ENCODE results near the gene ICOS.
"Not testable (repeated sequence)": the region's sequence is repeated elsewhere in the genome, so short reads cannot be mapped to it uniquely, and the experiment has no call there.

The ICOS gene

DNA sequence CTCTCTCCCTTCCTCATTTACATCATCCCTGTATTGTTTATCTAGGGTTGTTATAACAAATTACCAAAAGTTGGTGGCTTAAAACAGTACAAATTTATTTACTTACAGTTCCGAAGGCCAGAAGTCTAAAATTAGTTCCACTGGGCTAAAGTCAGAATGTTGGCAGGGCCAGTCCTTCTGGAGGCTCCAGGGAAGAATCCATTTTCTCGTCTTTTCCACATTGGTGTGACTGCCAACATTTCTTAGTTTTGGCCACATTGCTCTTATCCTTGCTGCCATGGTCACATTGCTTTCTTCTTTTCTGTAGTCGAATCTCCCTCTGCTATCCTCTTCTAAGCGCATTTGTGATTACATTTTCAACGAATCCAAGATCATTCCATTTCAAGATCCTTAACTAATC, 34.7 kb downstream of the ICOS start:
- no peak overlapping the region for H3K4me3 ChIP-seq (replicated peaks; ENCODE audit: low read depth, low read length)
- TF ChIP-seq, protein P1, sequence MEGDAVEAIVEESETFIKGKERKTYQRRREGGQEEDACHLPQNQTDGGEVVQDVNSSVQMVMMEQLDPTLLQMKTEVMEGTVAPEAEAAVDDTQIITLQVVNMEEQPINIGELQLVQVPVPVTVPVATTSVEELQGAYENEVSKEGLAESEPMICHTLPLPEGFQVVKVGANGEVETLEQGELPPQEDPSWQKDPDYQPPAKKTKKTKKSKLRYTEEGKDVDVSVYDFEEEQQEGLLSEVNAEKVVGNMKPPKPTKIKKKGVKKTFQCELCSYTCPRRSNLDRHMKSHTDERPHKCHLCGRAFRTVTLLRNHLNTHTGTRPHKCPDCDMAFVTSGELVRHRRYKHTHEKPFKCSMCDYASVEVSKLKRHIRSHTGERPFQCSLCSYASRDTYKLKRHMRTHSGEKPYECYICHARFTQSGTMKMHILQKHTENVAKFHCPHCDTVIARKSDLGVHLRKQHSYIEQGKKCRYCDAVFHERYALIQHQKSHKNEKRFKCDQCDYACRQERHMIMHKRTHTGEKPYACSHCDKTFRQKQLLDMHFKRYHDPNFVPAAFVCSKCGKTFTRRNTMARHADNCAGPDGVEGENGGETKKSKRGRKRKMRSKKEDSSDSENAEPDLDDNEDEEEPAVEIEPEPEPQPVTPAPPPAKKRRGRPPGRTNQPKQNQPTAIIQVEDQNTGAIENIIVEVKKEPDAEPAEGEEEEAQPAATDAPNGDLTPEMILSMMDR (IDR thresholded peaks at IDR 0.05; ENCODE audit: low read length, missing control alignments) = no peak
- no peak for DNase-seq (ENCODE audit: low read depth)

DNA sequence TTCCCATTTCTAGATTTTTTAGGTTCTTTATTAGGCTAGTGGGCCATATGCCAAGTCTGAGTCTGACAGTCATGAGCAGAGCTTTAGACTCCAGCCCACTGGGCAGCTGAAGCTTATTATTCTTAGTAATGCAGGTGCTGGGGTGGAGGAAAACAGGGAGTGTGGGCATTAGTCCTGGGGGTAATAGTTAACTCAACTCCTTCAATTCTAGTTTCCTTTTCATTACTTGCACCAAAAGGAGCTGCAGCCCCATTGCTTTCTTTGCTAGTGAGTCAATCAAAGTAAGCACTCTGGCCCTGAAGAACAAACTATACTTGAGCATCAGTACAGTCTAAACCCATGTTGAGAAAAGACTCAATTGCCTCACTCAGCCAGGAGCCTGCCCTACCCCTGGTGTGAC, 35.5 kb downstream of the ICOS start:
- TF ChIP-seq, protein P1 (IDR thresholded peaks at IDR 0.05; ENCODE audit: low read length, missing control alignments) = no peak
- DNase-seq (ENCODE audit: low read depth) = no peak
- no peak overlapping the region for H3K4me3 ChIP-seq (replicated peaks; ENCODE audit: low read depth, low read length)

DNA sequence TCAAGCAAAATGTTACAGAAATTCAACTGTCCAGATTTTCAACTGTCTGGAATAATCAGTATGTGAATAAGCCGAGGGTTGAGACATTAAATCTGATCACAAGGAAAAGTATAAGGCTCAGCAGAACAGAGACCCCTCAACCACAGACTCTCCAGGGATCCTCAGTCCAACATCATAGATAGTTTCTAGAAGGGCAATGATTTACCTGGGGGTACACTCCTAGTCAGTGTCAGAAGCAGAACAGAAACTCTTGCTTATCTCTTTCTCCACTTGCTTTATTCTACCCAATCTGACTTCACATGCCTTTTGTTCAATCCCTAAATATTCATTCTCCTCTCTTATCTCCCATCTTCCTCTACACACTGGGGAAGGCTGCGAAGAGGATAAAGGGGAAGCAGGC, 36.4 kb downstream of the ICOS start:
- TF ChIP-seq, protein P1 (IDR thresholded peaks at IDR 0.05; ENCODE audit: low read length, missing control alignments) = no peak
- no peak for DNase-seq (ENCODE audit: low read depth)
- no peak overlapping the region for H3K4me3 ChIP-seq (replicated peaks; ENCODE audit: low read depth, low read length)

DNA sequence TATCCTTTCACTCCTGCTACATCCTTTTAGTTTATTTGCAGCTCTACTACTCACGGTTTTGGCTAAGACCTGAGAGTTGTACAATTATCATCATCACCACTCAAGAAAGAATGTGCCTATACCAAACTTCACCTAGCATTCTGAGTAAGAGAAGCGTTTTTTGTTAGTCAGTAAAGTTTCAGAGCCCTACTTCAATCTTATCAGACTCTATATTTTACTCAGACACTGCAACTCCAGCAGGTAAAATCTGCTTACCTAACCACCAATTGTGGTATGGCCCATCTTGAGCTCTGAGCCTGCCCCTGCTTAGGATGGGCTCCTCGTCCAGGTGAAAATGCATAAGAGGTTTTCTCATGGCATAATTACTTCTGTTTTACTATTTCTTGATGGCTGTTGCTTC, 37.1 kb downstream of the ICOS start:
- TF ChIP-seq, protein P1 (IDR thresholded peaks at IDR 0.05; ENCODE audit: low read length, missing control alignments) = no peak
- H3K4me3 ChIP-seq (replicated peaks; ENCODE audit: low read depth, low read length) = no peak overlapping the region
- DNase-seq (ENCODE audit: low read depth) = no peak

DNA sequence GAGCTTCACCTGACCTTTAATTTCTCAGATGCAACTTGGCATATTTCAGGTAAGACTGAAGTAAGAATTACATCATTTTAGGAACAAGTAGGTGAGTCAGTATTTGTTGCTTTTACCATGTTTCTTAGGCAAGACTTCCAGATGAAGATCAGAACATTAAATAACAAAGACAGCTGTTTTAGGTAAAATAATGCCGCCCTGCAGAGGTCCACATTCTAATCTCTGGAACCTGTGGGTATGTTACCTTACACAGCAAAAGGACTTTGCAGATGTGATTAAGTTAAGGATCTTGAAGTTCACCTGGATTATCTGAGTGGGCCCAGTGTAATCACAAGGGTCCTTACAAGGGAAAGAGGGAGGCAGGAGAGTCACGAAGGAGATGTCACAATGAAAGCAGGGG, 39.3 kb downstream of the ICOS start:
- no peak overlapping the region for H3K4me3 ChIP-seq (replicated peaks; ENCODE audit: low read depth, low read length)
- DNase-seq (ENCODE audit: low read depth) = no peak
- TF ChIP-seq, protein P1 (IDR thresholded peaks at IDR 0.05; ENCODE audit: low read length, missing control alignments) = no peak

DNA sequence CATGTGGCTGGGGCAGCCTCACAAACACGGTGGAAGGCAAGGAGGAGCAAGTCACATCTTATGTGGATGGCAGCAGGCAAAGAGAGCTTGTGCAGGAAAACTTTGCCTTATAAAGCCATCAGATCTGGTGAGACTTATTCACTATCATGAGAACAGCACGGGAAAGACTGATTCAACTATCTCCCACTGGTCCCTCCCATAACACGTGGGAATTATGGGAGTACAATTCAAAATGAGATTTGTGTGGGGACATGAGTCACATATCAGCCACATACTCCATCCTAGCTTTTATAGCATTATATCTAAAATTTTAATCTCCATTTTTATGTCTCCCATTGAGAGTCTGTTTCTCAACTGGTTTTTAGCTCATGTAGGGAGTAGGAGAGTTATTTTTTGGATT, 45.7 kb downstream of the ICOS start:
- no peak for DNase-seq (ENCODE audit: low read depth)
- no peak overlapping the region for H3K4me3 ChIP-seq (replicated peaks; ENCODE audit: low read depth, low read length)
- TF ChIP-seq, protein P1 (IDR thresholded peaks at IDR 0.05; ENCODE audit: low read length, missing control alignments) = no peak

DNA sequence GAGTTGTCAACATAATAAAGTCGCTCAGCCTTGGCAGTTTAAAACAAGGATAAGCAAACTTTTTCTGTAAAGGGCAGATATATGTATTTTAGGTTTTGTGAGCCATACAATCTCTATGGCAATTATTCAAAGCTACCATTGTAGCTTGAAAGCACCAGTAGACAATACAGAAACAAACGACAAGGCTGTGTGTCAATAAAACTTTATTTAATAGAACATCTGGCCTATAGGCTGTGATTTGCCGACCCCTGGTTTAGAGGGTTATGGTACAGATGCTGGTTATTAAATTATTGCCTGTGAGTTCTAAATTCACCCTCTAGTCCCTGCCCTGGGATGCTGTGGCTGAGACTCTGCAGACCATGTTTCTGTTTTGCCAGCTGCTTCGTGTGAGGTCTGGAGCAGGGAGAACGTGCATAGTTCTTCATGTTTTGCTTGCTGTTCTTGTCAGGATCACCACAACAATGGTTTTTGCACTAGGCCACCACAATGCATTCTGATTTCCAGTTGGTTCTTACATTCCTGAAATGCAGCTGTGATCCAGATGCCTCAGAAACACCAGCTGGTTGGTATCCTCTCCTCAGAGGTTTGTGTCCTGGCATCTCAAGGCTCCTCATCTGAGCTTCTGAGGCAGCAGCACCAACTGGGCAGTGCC, 46.6 kb downstream of the ICOS start:
- DNase-seq (ENCODE audit: low read depth) = no peak
- no peak overlapping the region for H3K4me3 ChIP-seq (replicated peaks; ENCODE audit: low read depth, low read length)
- TF ChIP-seq, protein P1 (IDR thresholded peaks at IDR 0.05; ENCODE audit: low read length, missing control alignments) = no peak

DNA sequence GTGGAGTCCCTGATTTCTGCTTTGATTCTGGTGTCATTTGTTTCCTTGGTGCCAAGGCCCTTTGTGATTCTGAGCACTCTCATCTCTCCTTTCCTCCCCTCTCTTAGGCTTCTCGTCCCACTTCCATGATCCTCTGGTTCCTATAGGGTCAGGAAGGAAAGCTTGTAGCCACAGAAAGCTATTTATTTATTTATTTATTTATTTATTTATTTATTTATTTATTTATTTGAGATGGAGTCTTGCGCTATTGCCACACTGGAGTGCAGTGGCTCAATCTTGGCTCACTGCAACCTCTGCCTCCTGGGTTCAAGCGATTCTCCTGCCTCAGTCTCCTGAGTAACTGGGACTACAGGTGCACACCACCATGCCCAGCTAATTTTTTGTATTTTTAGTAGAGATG, 49.4 kb downstream of the ICOS start:
- not testable (repeated sequence) for DNase-seq (ENCODE audit: low read depth); H3K4me3 ChIP-seq (replicated peaks; ENCODE audit: low read depth, low read length)

All from fibroblast of pulmonary artery (primary cell).